ENCODE results near the gene TRIM47. TPM values are rescaled to one million over a fixed set of nuclear protein-coding genes. Genes with fewer than 3 reads are reported as not detected.

Gene TRIM47
- total and polyA plus RNA-seq, 2 experiments from 2014 or later = 13.0 to 36.9 TPM

DNA sequence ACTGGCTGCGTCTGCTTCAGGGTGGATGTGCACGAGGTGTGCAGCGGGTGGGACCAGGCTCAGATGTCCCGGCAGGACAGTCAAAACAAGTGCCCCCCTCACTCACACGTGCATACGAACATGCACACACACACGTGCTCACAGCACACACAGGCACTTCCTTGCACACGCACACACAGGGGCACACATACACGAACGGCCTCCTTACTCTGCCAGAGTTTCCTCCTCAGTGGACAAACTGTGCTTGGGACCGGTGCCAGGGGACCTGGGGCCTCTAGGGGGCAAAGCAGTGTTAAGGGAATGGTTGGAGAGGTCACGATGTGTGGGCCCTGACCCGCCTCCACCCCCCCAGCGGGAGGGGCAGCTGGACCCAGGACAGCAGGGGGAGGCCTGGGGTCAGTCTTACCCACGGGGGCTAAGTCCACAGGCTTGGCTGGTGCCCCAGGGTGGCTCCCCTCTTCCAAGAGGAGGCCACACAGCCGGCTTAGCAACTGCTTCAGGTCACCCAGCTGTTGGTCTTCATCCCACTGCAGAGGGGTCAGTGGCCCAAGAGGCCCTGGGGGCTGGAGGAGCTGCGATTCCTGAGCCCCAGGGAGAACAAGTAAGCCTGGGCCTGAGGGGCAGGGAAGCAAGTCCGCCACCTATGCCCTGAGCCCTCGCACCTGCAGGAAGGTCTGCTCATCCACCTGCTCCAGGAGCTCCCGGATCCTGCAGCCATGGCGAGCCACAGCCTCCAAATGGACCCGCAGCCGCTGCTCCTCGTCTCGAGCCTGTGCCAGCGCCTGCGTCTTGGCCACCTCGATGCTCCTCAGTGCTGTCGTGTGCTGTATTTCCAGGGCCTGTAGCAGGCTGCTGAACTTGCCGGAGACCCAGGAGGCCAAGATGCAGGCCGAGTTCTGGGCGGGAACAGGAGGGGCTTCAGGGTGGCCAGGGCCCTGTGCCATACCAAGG lies 13.5 kb upstream of the TRIM47 start:
- Histone ChIP-seq H3K9me3 (ENCODE audit: low read depth) (no peaks in the 10 kb centered on the region), H4K20me1 (ENCODE audit: insufficient read depth, poor library complexity, severe bottlenecking) (no peaks in the 10 kb centered on the region), H3K4me1 (ENCODE audit: insufficient read depth) (peaks cover 7% of the 10 kb centered on the region), H3K36me3 (replicated peaks; ENCODE audit: insufficient read depth, low read depth) (no peaks in the 10 kb centered on the region), H2AFZ (no peak overlapping the region), H3K27me3 (no peaks in the 10 kb centered on the region), H3K27ac (no peak overlapping the region), H3K9me2 (replicated peaks; ENCODE audit: insufficient read depth) (no peaks in the 10 kb centered on the region), H3K4me2 (no peak overlapping the region), H3K79me2 (peaks cover 15% of the 10 kb centered on the region), H3K4me3 (no peak overlapping the region)
- WGBS (ENCODE audit: low lambda C conversion rate, missing lambda C conversion rate) = 88% methylated on average over 31 of the region's 32 CpGs
- TF ChIP-seq CTCF (IDR thresholded peaks at IDR 0.05; ENCODE audit: poor library complexity) (no peak), EZH2 (IDR thresholded peaks at IDR 0.05; ENCODE audit: borderline replicate concordance) (no peak), EZH2phosphoT487 (IDR thresholded peaks at IDR 0.05; ENCODE audit: low read depth, severe bottlenecking, unreplicated experiment) (no peak)
- no peak for DNase-seq (ENCODE audit: low spot score)

GRCh38 chr17:75891022-75891604 lies 12.7 kb upstream of the TRIM47 start:
- Histone ChIP-seq H3K9me3 (ENCODE audit: low read depth) (no peaks in the 10 kb centered on the region), H3K4me3 (no peak overlapping the region), H3K36me3 (replicated peaks; ENCODE audit: insufficient read depth, low read depth) (no peaks in the 10 kb centered on the region), H4K20me1 (ENCODE audit: insufficient read depth, poor library complexity, severe bottlenecking) (no peaks in the 10 kb centered on the region), H3K4me1 (ENCODE audit: insufficient read depth) (peaks cover 7% of the 10 kb centered on the region), H3K9me2 (replicated peaks; ENCODE audit: insufficient read depth) (no peaks in the 10 kb centered on the region), H3K4me2 (no peak overlapping the region), H3K27me3 (no peaks in the 10 kb centered on the region), H3K79me2 (peaks cover 15% of the 10 kb centered on the region), H2AFZ (no peak overlapping the region), H3K27ac (no peak overlapping the region)
- DNase-seq (ENCODE audit: low spot score) = no peak
- WGBS (ENCODE audit: low lambda C conversion rate, missing lambda C conversion rate) = 92% methylated on average over 30 of the region's 31 CpGs
- TF ChIP-seq EZH2 (IDR thresholded peaks at IDR 0.05; ENCODE audit: borderline replicate concordance) = no peak
- no peak for TF ChIP-seq CTCF (IDR thresholded peaks at IDR 0.05; ENCODE audit: poor library complexity)
- no peak for TF ChIP-seq EZH2phosphoT487 (IDR thresholded peaks at IDR 0.05; ENCODE audit: low read depth, severe bottlenecking, unreplicated experiment)

GRCh38 chr17:75889454-75889853 lies 11.1 kb upstream of the TRIM47 start:
- no peak for DNase-seq (ENCODE audit: low spot score)
- H3K4me3 ChIP-seq = no peak overlapping the region
- H3K4me2 ChIP-seq = no peak overlapping the region
- H3K4me1 ChIP-seq (ENCODE audit: insufficient read depth) = no peaks in the 10 kb centered on the region
- WGBS (ENCODE audit: low lambda C conversion rate, missing lambda C conversion rate) = 85% methylated on average over 6 of the region's 6 CpGs
- H3K79me2 ChIP-seq = no peaks in the 10 kb centered on the region
- no peaks in the 10 kb centered on the region for H3K9me2 ChIP-seq (replicated peaks; ENCODE audit: insufficient read depth)
- no peaks in the 10 kb centered on the region for H3K9me3 ChIP-seq (ENCODE audit: low read depth)
- no peaks in the 10 kb centered on the region for H4K20me1 ChIP-seq (ENCODE audit: insufficient read depth, poor library complexity, severe bottlenecking)
- no peak overlapping the region for H2AFZ ChIP-seq
- no peaks in the 10 kb centered on the region for H3K27me3 ChIP-seq
- no peak for TF ChIP-seq EZH2phosphoT487 (IDR thresholded peaks at IDR 0.05; ENCODE audit: low read depth, severe bottlenecking, unreplicated experiment)
- no peak for TF ChIP-seq EZH2 (IDR thresholded peaks at IDR 0.05; ENCODE audit: borderline replicate concordance)
- TF ChIP-seq CTCF (IDR thresholded peaks at IDR 0.05; ENCODE audit: poor library complexity) = no peak
- no peaks in the 10 kb centered on the region for H3K36me3 ChIP-seq (replicated peaks; ENCODE audit: insufficient read depth, low read depth)
- H3K27ac ChIP-seq = no peak overlapping the region

Data from hepatocyte (in vitro differentiated cells).